Dedifferentiated amniotic fluid mesenchymal stem cell (primary cell): ENCODE measurements around the gene DBNDD2.

Experiments used
- DNase-seq: peaks from one replicate; pipeline ENCODE4 v3.0.0-alpha.2; 2016; ENCODE audit errors: extremely low spot score

Gene DBNDD2

GRCh38 chr20:45415822-45416637 is 7.9 kb downstream of the DBNDD2 start, which contains the start of gene PIGT:
Gene PIGT, plus strand, starts transcription at chr20:45416141. Its CDS starts 16 bp downstream, at chr20:45416157.
- DNase-seq, result peak; percentile 74

- no peak for DNase-seq
These were observed 8.8 kb downstream of the DBNDD2 start for GRCh38 chr20:45416917-45417316.

DNA sequence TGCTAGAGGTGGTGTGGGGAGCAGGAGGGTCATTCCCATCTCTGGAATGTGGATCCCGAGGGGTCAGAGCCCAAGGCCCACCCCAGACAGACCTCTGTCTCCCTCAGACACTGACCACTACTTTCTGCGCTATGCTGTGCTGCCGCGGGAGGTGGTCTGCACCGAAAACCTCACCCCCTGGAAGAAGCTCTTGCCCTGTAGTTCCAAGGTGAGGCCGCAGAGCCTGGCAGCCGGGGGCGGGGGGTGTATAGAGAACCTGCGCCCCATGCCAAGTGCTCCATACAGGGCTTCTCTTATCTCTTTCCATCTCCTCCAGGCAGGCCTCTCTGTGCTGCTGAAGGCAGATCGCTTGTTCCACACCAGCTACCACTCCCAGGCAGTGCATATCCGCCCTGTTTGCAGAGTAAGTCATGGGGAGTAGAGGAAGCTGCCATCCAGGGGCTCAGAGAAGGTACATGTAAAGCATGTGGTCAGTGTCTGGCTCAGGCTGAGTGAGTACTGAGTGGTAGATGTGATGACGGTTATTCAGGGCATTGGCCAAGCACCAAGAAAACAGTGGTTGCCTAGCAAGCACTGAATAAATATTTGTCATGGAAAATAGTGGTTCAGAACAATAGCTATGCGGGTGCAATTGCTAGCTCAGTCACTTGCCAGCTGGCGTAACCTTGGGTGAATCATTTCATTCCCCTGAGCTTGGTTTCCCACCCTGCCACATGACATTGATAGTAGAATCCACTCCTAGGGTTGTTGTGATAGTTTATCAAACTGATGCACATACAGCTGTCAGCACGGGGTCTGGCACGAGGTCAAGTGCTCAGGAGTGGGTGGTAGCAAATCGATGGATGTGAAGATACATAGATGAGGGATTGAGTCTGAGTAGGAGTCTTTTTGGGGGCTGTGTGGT is 11.4 kb downstream of the DBNDD2 start:
- peak; percentile 25 for DNase-seq

DNA sequence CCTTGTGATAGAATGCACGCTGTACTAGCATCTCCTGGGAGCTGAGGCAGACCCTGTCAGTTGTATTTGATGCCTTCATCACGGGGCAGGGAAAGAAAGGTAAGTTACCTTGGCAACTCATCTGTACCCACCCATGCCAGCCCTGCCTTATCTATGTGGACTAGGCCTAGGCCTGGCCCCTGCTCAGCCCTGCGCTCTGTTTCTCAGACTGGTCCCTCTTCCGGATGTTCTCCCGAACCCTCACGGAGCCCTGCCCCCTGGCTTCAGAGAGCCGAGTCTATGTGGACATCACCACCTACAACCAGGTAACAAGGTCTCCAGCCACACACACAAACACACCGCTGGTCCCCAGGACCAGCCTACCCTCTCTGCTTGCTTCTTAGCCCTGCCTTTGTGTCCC is 12.0 kb downstream of the DBNDD2 start:
- DNase-seq, result no peak

- no peak for DNase-seq
These were observed 15.6 kb downstream of the DBNDD2 start for GRCh38 chr20:45423700-45424099.

DNA sequence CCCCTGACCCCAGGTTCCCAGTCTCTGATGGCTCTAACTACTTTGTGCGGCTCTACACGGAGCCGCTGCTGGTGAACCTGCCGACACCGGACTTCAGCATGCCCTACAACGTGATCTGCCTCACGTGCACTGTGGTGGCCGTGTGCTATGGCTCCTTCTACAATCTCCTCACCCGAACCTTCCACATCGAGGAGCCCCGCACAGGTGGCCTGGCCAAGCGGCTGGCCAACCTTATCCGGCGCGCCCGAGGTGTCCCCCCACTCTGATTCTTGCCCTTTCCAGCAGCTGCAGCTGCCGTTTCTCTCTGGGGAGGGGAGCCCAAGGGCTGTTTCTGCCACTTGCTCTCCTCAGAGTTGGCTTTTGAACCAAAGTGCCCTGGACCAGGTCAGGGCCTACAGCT is 17.5 kb downstream of the DBNDD2 start:
- DNase-seq, result no peak

DNA sequence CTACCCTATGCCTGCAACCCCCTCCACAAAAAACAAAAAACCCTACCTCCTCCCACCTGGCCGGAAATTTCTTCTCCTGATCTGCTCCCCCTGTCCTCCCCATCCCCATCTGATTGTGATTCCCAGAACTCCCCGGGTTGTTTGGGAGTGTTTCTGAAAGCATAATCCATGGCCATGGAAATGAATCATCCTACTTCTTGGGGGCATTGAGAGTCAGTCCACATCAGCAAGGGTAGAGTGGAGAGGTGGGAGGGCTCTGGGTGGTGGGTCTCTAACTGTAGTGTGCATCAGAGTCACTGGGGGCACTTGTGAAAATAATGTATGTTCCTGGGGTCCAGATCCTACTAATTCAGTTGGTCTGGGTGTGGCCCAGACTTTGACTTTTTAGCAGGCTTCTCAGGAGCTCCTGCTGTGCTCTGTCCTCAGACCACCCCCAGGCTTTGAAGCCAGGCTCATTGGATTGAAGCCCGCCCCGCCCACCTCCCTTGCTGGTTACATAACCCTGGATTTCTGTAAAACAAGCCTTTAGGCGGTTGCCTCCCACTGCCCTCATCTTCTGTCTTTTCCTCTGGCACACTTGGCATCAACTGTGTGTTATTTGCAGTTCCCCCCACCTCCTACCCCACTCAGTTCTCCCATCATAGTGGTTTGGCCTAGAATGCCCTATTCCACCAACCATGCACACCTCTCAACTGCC is 18.4 kb downstream of the DBNDD2 start:
- no peak for DNase-seq

DNA sequence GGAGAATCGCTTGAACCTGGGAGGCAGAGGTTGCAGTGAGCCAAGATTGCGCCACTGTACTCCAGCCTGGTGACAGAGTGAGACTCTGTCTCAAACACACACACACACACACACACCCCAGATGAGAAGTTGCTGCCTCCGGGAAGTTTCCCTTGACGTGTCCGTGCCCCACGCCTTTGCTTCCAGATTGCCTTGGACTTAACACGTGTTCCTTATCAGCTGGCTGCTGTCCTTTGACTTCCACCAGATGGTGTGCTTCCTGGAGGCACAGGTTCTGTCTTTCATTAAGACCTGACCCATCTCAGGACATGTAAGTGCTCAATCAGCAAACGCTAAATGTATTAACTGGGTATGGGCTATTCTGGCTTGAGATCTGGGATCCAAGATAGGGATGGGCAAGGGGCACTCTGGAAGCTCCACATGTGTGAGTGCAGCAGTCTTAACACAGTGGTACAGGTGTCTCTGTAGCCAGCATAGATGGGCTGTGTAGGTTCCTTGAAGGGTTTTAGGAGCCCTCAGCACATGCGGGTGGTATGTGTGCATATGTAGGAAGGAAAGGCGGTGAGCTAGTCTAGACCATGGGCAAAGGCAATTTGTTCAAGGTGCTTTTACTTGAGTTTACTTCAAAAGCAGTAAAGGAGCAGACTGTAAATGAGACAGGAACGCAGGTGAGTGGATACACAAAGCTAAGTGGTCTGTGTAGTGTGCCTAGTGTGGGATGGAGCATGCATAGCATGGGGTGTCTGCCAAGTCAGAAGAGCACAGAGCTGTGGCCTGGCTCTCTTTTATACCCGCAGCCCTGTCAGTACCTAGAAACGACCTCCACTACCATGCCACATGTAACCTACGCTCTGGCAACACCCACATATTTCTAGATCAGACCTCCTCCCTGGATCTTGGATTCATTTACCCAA is 19.4 kb downstream of the DBNDD2 start:
- DNase-seq, result no peak

- DNase-seq, result no peak
These were observed 21.5 kb downstream of the DBNDD2 start for GRCh38 chr20:45429618-45430017.

DNA sequence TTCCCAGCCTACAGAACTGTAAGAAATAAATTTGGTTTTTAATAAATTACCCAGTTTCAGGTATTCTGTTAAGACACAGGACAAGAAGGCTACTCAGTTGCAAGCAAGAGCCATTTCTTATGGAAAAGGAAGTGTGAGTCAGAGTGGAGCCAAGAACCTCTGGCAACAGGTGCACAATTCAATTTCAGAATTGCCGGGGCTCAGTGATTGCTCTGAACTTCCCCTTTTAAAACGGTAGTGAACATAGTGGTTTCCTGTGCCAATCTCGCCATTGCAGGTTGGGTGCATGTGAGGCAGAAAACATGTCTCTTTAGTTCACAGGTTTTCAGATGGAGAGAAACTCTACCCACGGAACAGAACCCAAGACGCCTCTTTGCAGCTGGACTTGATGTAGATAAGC is 24.2 kb downstream of the DBNDD2 start:
- DNase-seq, result no peak

DNA sequence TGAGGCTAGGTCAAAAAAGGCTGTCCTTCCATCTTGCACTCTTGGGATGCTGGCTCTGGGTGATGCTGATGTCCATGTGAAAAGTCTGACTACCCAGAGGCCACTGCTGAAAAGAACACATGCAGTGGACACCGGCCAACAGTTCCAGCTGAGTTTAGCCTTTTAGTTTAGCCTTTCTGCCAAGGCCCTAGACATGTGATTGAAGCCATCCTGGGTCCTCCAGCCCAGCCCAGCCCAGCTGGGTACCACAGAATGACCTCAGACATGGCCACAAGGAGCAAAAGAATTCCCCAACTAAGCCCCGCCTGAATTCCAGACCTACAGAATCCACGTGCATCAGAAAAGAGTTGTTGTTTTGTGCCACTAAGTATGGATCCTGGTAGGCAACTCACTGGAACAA is 25.2 kb downstream of the DBNDD2 start:
- peak; percentile 65 for DNase-seq

- no peak for DNase-seq
These were observed 25.9 kb downstream of the DBNDD2 start for GRCh38 chr20:45433976-45434375.

- peak; percentile 76 for DNase-seq
These were observed 28.8 kb downstream of the DBNDD2 start for GRCh38 chr20:45436732-45437485.

GRCh38 chr20:45440424-45440823 is 32.3 kb downstream of the DBNDD2 start:
- no peak for DNase-seq

- no peak for DNase-seq
These were observed 33.0 kb downstream of the DBNDD2 start for GRCh38 chr20:45440891-45441685.

- no peak for DNase-seq
These were observed 33.7 kb downstream of the DBNDD2 start for GRCh38 chr20:45441746-45442145.

GRCh38 chr20:45444050-45444449 is 36.0 kb downstream of the DBNDD2 start:
- DNase-seq, result no peak

DNA sequence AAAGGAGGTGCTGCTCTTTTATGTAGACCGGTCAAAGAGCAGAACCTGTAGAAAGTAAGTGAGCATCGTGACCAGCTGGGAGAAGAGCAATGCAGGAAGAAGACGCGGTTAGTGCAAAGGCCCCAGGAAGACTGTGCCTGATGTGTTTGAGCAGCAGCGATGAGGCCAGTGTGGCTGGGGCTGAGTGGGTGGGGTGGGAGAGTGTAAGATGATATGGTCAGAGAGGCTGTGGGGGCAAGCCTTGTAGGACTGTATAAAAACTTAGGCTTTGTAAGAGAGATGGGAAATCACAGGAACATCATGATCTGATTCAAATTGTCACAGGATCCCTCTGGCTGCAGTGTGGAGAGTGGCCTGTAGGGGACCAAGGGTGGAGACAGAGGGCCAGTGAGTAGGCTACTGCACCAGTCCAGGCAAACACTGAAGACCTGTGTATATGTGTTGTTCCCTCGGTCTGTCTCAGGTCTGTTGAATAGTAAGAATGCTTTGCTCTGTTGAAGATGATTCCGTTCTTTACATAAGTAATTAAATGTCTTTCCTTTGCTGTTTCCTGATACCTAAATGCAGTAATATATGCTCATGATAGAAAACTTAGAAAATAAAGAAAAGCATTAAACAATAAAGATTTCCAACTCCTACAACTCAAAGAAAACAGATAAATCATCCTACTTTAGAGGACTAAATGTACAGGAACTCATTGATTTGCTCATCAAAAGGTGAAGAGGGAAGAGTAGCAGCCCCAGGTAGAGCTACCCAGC is 37.9 kb downstream of the DBNDD2 start:
- DNase-seq, result no peak

GRCh38 chr20:45448270-45448669 is 40.2 kb downstream of the DBNDD2 start:
- no peak for DNase-seq
